NT2/D1 (cell line): ENCODE measurements around the gene ASAP2.

ENCODE experiments used
- DNase-seq: peaks from one replicate; pipeline ENCODE4 v3.0.0-alpha.2; 2011; ENCODE audit warnings: low read depth, low spot score
- H3K27me3 ChIP-seq: 2 replicates; pipeline ENCODE4 v1.6.0; 2011; ENCODE audit warnings: mild to moderate bottlenecking; ENCODE audit not compliant: insufficient read length, insufficient read depth
- H3K36me3 ChIP-seq: 2 replicates; pipeline ENCODE4 v1.6.1; 2011; ENCODE audit warnings: mild to moderate bottlenecking, low read length, mixed read lengths; ENCODE audit not compliant: insufficient read depth, insufficient read length
- H3K4me1 ChIP-seq: 2 replicates; pipeline ENCODE4 v1.5.1; 2011; ENCODE audit not compliant: insufficient read depth, insufficient read length
- H3K4me3 ChIP-seq: 2 replicates; pipeline ENCODE4 v1.5.1; 2011; ENCODE audit warnings: low read depth; ENCODE audit not compliant: insufficient read length
- H3K9ac ChIP-seq: 2 replicates; pipeline ENCODE4 v1.6.0; 2011; ENCODE audit warnings: low read depth; ENCODE audit not compliant: insufficient read length
- H3K9me3 ChIP-seq: 2 replicates; pipeline ENCODE4 v1.5.1; 2011; ENCODE audit warnings: mild to moderate bottlenecking, low read length; ENCODE audit not compliant: insufficient read depth
- SUZ12 ChIP-seq: IDR thresholded peaks from 2 replicates; pipeline ENCODE4 v1.6.1; 2011; ENCODE audit not compliant: insufficient read length, insufficient read depth; ENCODE audit errors: extremely low read depth
- YY1 ChIP-seq: IDR thresholded peaks from 2 replicates; pipeline ENCODE4 v1.6.1; 2011; ENCODE audit not compliant: insufficient read length, insufficient read depth
- ZNF274 ChIP-seq: IDR thresholded peaks from 2 replicates; pipeline ENCODE4 v1.6.1; 2011; ENCODE audit warnings: mild to moderate bottlenecking, low read depth, low read length

ASAP2 gene

GRCh38 chr2:9256570-9257043 lies 50.0 kb downstream of the ASAP2 start:
- H3K9me3 ChIP-seq: no peaks in the 10 kb centered on the region
- no peaks in the 10 kb centered on the region for H3K36me3 ChIP-seq
- H3K4me3 ChIP-seq: no peak overlapping the region
- peaks cover 4% of the 10 kb centered on the region for H3K4me1 ChIP-seq
- no peak overlapping the region for H3K9ac ChIP-seq
- no peak for DNase-seq
- no peak for TF ChIP-seq SUZ12
- TF ChIP-seq ZNF274: no peak
- TF ChIP-seq YY1: no peak
- no peaks in the 10 kb centered on the region for H3K27me3 ChIP-seq

- DNase-seq: no peak
- Histone ChIP-seq H3K9ac (peak overlapping the region; percentile 16), H3K9me3 (no peaks in the 10 kb centered on the region), H3K4me3 (no peak overlapping the region), H3K4me1 (peaks cover 9% of the 10 kb centered on the region), H3K36me3 (no peaks in the 10 kb centered on the region), H3K27me3 (no peaks in the 10 kb centered on the region)
- no peak for TF ChIP-seq ZNF274
- TF ChIP-seq YY1: no peak
- TF ChIP-seq SUZ12: no peak
Measured at GRCh38 chr2:9258501-9258900, 51.9 kb downstream of the ASAP2 start.

DNA sequence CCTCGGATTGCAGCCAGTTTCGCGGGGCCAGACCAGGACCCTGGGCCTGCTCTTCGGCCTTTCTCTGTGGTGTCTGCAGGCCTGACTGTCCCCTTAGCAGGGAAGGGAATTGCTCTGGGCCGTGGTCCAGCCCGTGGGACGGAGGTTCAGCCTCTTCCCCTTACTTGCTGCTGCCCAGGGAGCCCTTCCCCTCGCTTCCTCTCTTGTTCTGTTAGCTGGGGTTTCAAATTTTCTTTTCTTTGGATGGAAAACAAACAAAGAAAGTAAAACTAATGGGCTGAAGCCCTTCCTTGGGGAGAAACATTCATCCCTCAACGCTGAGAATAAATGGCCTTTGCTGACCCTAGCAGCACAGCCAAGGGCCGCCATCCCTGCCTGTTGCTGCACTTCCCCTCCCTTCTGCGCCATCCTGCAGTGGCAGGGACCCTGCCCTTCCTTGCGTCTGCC lies 52.4 kb downstream of the ASAP2 start:
- no peaks in the 10 kb centered on the region for H3K36me3 ChIP-seq
- H3K4me3 ChIP-seq: no peak overlapping the region
- H3K4me1 ChIP-seq: peaks cover 9% of the 10 kb centered on the region
- no peak overlapping the region for H3K9ac ChIP-seq
- H3K9me3 ChIP-seq: no peaks in the 10 kb centered on the region
- H3K27me3 ChIP-seq: no peaks in the 10 kb centered on the region
- TF ChIP-seq YY1 (no peak), SUZ12 (no peak), ZNF274 (no peak)
- DNase-seq: no peak

- Histone ChIP-seq H3K27me3 (no peaks in the 10 kb centered on the region), H3K4me3 (no peak overlapping the region), H3K36me3 (no peaks in the 10 kb centered on the region), H3K4me1 (peaks cover 11% of the 10 kb centered on the region), H3K9me3 (no peaks in the 10 kb centered on the region), H3K9ac (no peak overlapping the region)
- TF ChIP-seq ZNF274 (no peak), SUZ12 (no peak), YY1 (no peak)
- no peak for DNase-seq
Measured at GRCh38 chr2:9260464-9260918, 53.9 kb downstream of the ASAP2 start.

DNA sequence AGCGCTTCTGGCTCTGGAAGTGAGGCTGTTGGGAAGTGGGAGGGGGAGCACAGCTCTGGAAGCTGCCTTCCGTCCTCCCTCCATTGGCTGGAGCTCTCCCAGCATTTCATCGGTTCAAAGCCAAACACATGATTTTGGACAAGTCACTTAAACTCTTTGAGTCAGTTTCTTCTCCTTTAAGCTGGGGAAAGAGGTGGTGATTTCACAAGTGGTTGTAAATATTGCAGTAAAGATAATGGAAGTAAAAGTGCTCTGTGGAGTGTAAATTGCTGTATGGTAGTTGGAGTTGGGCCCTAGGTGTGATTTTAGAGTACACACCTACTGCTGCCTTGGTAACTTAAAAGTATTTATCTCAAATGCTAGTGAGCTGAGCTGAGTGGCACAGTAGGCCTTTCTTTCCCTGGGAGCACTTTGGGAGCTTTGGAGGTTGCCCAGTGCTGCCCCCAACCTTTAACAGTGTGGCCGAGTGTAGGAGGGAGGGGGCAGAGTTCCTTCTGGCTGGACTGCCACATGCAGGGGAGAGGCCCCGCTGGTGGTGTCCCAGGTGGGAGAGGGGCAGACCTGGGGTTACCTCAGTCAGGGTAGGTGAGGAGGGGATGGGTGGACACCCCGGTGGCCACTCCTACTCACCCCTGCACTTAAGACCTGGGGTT lies 54.7 kb downstream of the ASAP2 start:
- Histone ChIP-seq H3K9me3 (no peaks in the 10 kb centered on the region), H3K27me3 (no peaks in the 10 kb centered on the region), H3K4me1 (peaks cover 11% of the 10 kb centered on the region), H3K36me3 (no peaks in the 10 kb centered on the region), H3K4me3 (no peak overlapping the region), H3K9ac (no peak overlapping the region)
- no peak for DNase-seq
- TF ChIP-seq ZNF274: no peak
- no peak for TF ChIP-seq SUZ12
- TF ChIP-seq YY1: no peak

- Histone ChIP-seq H3K27me3 (no peaks in the 10 kb centered on the region), H3K36me3 (no peaks in the 10 kb centered on the region), H3K4me3 (no peak overlapping the region), H3K9ac (no peak overlapping the region), H3K9me3 (no peaks in the 10 kb centered on the region), H3K4me1 (peaks cover 11% of the 10 kb centered on the region)
- TF ChIP-seq YY1: no peak
- TF ChIP-seq SUZ12: no peak
- TF ChIP-seq ZNF274: no peak
- no peak for DNase-seq
Measured at GRCh38 chr2:9262671-9263171, 56.1 kb downstream of the ASAP2 start.

GRCh38 chr2:9263428-9263827 lies 56.8 kb downstream of the ASAP2 start:
- Histone ChIP-seq H3K4me3 (no peak overlapping the region), H3K9ac (no peak overlapping the region), H3K9me3 (no peaks in the 10 kb centered on the region), H3K36me3 (no peaks in the 10 kb centered on the region), H3K27me3 (no peaks in the 10 kb centered on the region), H3K4me1 (peaks cover 11% of the 10 kb centered on the region)
- DNase-seq: no peak
- TF ChIP-seq SUZ12 (no peak), ZNF274 (no peak), YY1 (no peak)
